ENCODE data around the gene RABGAP1L.
A peak's percentile ranks its signal among the peaks of the same experiment; 100 is the strongest.

Gene RABGAP1L

GRCh38 chr1:174160603-174161002 lies 1.3 kb downstream of the RABGAP1L start:
- peak overlapping the region; percentile 97 for H3K4me3 ChIP-seq (ENCODE audit: low read length, poor library complexity, severe bottlenecking)
- H3F3A ChIP-seq (ENCODE audit: low read depth): peaks cover 2% of the 10 kb centered on the region; the same call in 1 of the 2 replicates
- peak overlapping the region; percentile 82 for H3K9ac ChIP-seq (ENCODE audit: low read depth, low read length, poor library complexity, severe bottlenecking)
- H3K79me2 ChIP-seq (ENCODE audit: insufficient read depth, low read length): peaks cover 53% of the 10 kb centered on the region
- H3K4me2 ChIP-seq (ENCODE audit: low read depth, low read length, poor library complexity, severe bottlenecking): peak overlapping the region; percentile 97
- H4K20me1 ChIP-seq (ENCODE audit: insufficient read depth, low read length, poor library complexity, severe bottlenecking): peaks cover 16% of the 10 kb centered on the region
- H3K4me1 ChIP-seq (ENCODE audit: insufficient read depth, low read length, poor library complexity, severe bottlenecking): peaks cover 47% of the 10 kb centered on the region
- no peaks in the 10 kb centered on the region for H3K36me3 ChIP-seq (ENCODE audit: insufficient read depth, low read length)
- H3K27me3 ChIP-seq (ENCODE audit: insufficient read depth, low read length, poor library complexity, severe bottlenecking): no peaks in the 10 kb centered on the region
- no peak overlapping the region for H2AFZ ChIP-seq (ENCODE audit: low read length)
- no peaks in the 10 kb centered on the region for H3K9me2 ChIP-seq (replicated peaks; ENCODE audit: low read depth, low read length)
- no peaks in the 10 kb centered on the region for H3K9me3 ChIP-seq (ENCODE audit: insufficient read depth, low read depth, low read length)
- no peak for TF ChIP-seq EZH2phosphoT487 (IDR thresholded peaks at IDR 0.05; ENCODE audit: borderline replicate concordance)
- TF ChIP-seq, protein P1, sequence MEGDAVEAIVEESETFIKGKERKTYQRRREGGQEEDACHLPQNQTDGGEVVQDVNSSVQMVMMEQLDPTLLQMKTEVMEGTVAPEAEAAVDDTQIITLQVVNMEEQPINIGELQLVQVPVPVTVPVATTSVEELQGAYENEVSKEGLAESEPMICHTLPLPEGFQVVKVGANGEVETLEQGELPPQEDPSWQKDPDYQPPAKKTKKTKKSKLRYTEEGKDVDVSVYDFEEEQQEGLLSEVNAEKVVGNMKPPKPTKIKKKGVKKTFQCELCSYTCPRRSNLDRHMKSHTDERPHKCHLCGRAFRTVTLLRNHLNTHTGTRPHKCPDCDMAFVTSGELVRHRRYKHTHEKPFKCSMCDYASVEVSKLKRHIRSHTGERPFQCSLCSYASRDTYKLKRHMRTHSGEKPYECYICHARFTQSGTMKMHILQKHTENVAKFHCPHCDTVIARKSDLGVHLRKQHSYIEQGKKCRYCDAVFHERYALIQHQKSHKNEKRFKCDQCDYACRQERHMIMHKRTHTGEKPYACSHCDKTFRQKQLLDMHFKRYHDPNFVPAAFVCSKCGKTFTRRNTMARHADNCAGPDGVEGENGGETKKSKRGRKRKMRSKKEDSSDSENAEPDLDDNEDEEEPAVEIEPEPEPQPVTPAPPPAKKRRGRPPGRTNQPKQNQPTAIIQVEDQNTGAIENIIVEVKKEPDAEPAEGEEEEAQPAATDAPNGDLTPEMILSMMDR (conservative IDR thresholded peaks at IDR 0.05; ENCODE audit: low read length): no peak

GRCh38 chr1:174161813-174162212 lies 2.5 kb downstream of the RABGAP1L start:
- no peaks in the 10 kb centered on the region for H3K9me3 ChIP-seq (ENCODE audit: insufficient read depth, low read depth, low read length)
- H3F3A ChIP-seq (ENCODE audit: low read depth): peaks cover 2% of the 10 kb centered on the region; the same call in 1 of the 2 replicates
- peak overlapping the region; percentile 30 for H3K9ac ChIP-seq (ENCODE audit: low read depth, low read length, poor library complexity, severe bottlenecking)
- no peak overlapping the region for H2AFZ ChIP-seq (ENCODE audit: low read length)
- peaks cover 16% of the 10 kb centered on the region for H4K20me1 ChIP-seq (ENCODE audit: insufficient read depth, low read length, poor library complexity, severe bottlenecking)
- peak overlapping the region; percentile 55 for H3K4me3 ChIP-seq (ENCODE audit: low read length, poor library complexity, severe bottlenecking)
- H3K4me2 ChIP-seq (ENCODE audit: low read depth, low read length, poor library complexity, severe bottlenecking): peak overlapping the region; percentile 65
- no peaks in the 10 kb centered on the region for H3K36me3 ChIP-seq (ENCODE audit: insufficient read depth, low read length)
- no peaks in the 10 kb centered on the region for H3K27me3 ChIP-seq (ENCODE audit: insufficient read depth, low read length, poor library complexity, severe bottlenecking)
- no peaks in the 10 kb centered on the region for H3K9me2 ChIP-seq (replicated peaks; ENCODE audit: low read depth, low read length)
- TF ChIP-seq, protein P1 (conservative IDR thresholded peaks at IDR 0.05; ENCODE audit: low read length): no peak
- TF ChIP-seq EZH2phosphoT487 (IDR thresholded peaks at IDR 0.05; ENCODE audit: borderline replicate concordance): no peak
- peaks cover 65% of the 10 kb centered on the region for H3K79me2 ChIP-seq (ENCODE audit: insufficient read depth, low read length)
- H3K4me1 ChIP-seq (ENCODE audit: insufficient read depth, low read length, poor library complexity, severe bottlenecking): peaks cover 59% of the 10 kb centered on the region

- Histone ChIP-seq H3K4me2 (ENCODE audit: low read depth, low read length, poor library complexity, severe bottlenecking) (peak overlapping the region; percentile 61), H3K4me1 (ENCODE audit: insufficient read depth, low read length, poor library complexity, severe bottlenecking) (peaks cover 60% of the 10 kb centered on the region), H3K9me2 (replicated peaks; ENCODE audit: low read depth, low read length) (no peaks in the 10 kb centered on the region), H3K27me3 (ENCODE audit: insufficient read depth, low read length, poor library complexity, severe bottlenecking) (no peaks in the 10 kb centered on the region), H3K79me2 (ENCODE audit: insufficient read depth, low read length) (peaks cover 90% of the 10 kb centered on the region), H3K9me3 (ENCODE audit: insufficient read depth, low read depth, low read length) (no peaks in the 10 kb centered on the region), H4K20me1 (ENCODE audit: insufficient read depth, low read length, poor library complexity, severe bottlenecking) (peaks cover 16% of the 10 kb centered on the region), H3K36me3 (ENCODE audit: insufficient read depth, low read length) (no peaks in the 10 kb centered on the region), H2AFZ (ENCODE audit: low read length) (no peak overlapping the region), H3F3A (ENCODE audit: low read depth) (no peaks in the 10 kb centered on the region), H3K9ac (ENCODE audit: low read depth, low read length, poor library complexity, severe bottlenecking) (no peak overlapping the region), H3K4me3 (ENCODE audit: low read length, poor library complexity, severe bottlenecking) (no peak overlapping the region)
- TF ChIP-seq, protein P1 (conservative IDR thresholded peaks at IDR 0.05; ENCODE audit: low read length): no peak
- no peak for TF ChIP-seq EZH2phosphoT487 (IDR thresholded peaks at IDR 0.05; ENCODE audit: borderline replicate concordance)
Measured at GRCh38 chr1:174164826-174165225, 5.5 kb downstream of the RABGAP1L start.
